IMR-90 (cell line): ENCODE results near the gene BDNF.

ENCODE experiments used
- BHLHE40 ChIP-seq: fragments of 150-350 bp; IDR thresholded peaks from 2 replicates; pipeline ENCODE4 v1.6.1; 2016; ENCODE audit warnings: mild to moderate bottlenecking, low read depth, low read length
- CTCF ChIP-seq: conservative IDR thresholded peaks from 2 replicates; pipeline ENCODE4 v1.5.1; 2012; ENCODE audit warnings: mild to moderate bottlenecking, low read depth, low read length, improper control_type of control experiment
- FOS ChIP-seq: fragments of 150-350 bp; IDR thresholded peaks from 2 replicates; pipeline ENCODE4 v1.6.1; 2016; ENCODE audit warnings: low read depth, low read length
- MAZ ChIP-seq: IDR thresholded peaks from 2 replicates; pipeline ENCODE4 v1.6.1; 2012; ENCODE audit warnings: low read depth, mild to moderate bottlenecking, low read length, improper control_type of control experiment, moderate library complexity, borderline replicate concordance
- MXI1 ChIP-seq: IDR thresholded peaks from 2 replicates; pipeline ENCODE4 v1.6.1; 2012; ENCODE audit warnings: low read depth, mild to moderate bottlenecking, low read length, moderate library complexity, borderline replicate concordance
- POLR2A ChIP-seq: IDR thresholded peaks from 2 replicates; pipeline ENCODE4 v1.6.1; 2012; ENCODE audit warnings: mild to moderate bottlenecking, low read depth, low read length
- RCOR1 ChIP-seq: IDR thresholded peaks from 2 replicates; pipeline ENCODE4 v1.6.1; 2012; ENCODE audit warnings: mild to moderate bottlenecking, low read length, improper control_type of control experiment; ENCODE audit not compliant: insufficient replicate concordance
- SMC3 ChIP-seq: fragments of 150-350 bp; IDR thresholded peaks from 2 replicates; pipeline ENCODE4 v1.6.1; 2016; ENCODE audit warnings: low read depth, mild to moderate bottlenecking, antibody characterized with exemption, low read length, moderate library complexity

GRCh38 chr11:27696115-27696514 is 4.1 kb downstream of the BDNF start:
- TF ChIP-seq FOS (no peak), CTCF (no peak), RCOR1 (no peak), SMC3 (no peak), MXI1 (no peak), POLR2A (no peak), BHLHE40 (no peak), MAZ (no peak)
